Measurements from ENCODE around the gene OSBPL9.
"Not testable (repeated sequence)": the region's sequence is repeated elsewhere in the genome, so short reads cannot be mapped to it uniquely, and the experiment has no call there.

Gene OSBPL9

DNA sequence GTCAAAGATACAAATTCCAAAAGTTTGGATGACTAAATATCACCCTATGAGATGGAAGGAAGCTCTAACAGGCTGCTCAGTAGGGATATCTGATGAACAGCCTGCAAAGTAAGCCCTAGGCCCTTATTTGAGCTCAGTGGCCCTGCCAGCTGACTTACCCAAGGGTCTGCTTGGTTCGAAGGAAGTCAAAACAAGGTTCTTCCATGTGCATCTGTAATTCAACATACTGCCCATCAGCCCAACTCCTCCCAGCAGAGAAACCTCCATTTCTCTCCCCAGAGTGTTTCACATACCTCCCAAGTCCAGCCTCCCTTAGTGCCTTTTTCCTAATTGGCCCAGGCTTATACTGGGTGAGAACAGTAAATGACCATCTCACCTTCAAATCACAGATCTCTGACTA lies 175.0 kb downstream of the OSBPL9 start:
- Mint-ChIP-seq H3K4me3 (no peak overlapping the region), H3K36me3 (ENCODE audit: low read depth) (peaks cover 57% of the 10 kb centered on the region), H3K27ac (no peak overlapping the region), H3K27me3 (ENCODE audit: low read depth) (no peaks in the 10 kb centered on the region), H3K9me3 (no peaks in the 10 kb centered on the region), H3K4me1 (ENCODE audit: low read depth) (peaks cover 13% of the 10 kb centered on the region)

- Mint-ChIP-seq H3K4me3 (no peak overlapping the region), H3K9me3 (no peaks in the 10 kb centered on the region), H3K27me3 (ENCODE audit: low read depth) (no peaks in the 10 kb centered on the region), H3K4me1 (ENCODE audit: low read depth) (peaks cover 13% of the 10 kb centered on the region), H3K27ac (no peak overlapping the region), H3K36me3 (ENCODE audit: low read depth) (peaks cover 61% of the 10 kb centered on the region)
Observed at GRCh38 chr1:51792864-51793263, 176.0 kb downstream of the OSBPL9 start.

DNA sequence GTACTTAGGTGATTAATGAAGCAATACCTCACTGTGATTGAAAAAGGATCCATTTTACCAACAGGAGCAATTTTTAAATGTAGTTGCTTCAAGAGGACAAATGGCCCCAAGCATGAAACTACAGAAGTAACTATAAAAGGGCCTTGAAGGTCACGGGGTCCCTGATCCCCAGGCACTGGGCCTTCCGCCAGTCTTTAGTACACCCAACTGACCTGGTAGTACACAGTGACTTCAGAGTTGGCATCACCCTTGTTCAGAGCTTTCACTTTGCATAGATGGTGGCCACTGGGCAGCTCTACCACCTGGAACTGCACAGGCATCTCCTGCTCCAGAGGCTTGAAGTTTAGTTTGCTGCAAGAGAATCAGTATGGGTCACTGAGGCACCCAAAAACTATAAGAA lies 177.4 kb downstream of the OSBPL9 start:
- H3K9me3 Mint-ChIP-seq = no peaks in the 10 kb centered on the region
- H3K4me3 Mint-ChIP-seq = no peak overlapping the region
- H3K4me1 Mint-ChIP-seq (ENCODE audit: low read depth) = peaks cover 13% of the 10 kb centered on the region
- H3K27ac Mint-ChIP-seq = no peak overlapping the region
- H3K27me3 Mint-ChIP-seq (ENCODE audit: low read depth) = no peaks in the 10 kb centered on the region
- peaks cover 57% of the 10 kb centered on the region for H3K36me3 Mint-ChIP-seq (ENCODE audit: low read depth)

DNA sequence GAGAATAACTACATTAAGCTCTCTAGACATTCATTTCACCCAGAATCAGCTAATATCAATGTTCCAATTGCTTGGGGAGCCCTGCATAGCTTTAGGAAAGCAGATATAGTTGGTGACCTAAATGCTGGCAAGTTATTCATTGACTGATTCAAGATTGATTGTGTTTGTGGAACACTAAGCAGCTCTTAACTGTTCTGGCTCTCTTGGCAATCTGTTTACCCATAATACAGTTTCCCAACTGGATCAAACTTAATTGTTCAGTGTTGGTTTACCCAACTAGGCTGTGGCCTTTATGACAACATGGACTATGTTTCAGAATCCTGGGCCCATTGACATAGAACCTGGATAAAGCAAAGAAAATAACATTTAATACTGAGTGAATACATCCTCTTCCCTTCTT lies 178.0 kb downstream of the OSBPL9 start:
- Mint-ChIP-seq H3K27me3 (ENCODE audit: low read depth) (no peaks in the 10 kb centered on the region), H3K36me3 (ENCODE audit: low read depth) (peaks cover 53% of the 10 kb centered on the region), H3K9me3 (no peaks in the 10 kb centered on the region), H3K27ac (no peak overlapping the region), H3K4me1 (ENCODE audit: low read depth) (peaks cover 13% of the 10 kb centered on the region), H3K4me3 (no peak overlapping the region)

- H3K27me3 Mint-ChIP-seq (ENCODE audit: low read depth) = no peaks in the 10 kb centered on the region
- peaks cover 36% of the 10 kb centered on the region for H3K36me3 Mint-ChIP-seq (ENCODE audit: low read depth)
- no peaks in the 10 kb centered on the region for H3K9me3 Mint-ChIP-seq
- H3K4me3 Mint-ChIP-seq = no peak overlapping the region
- no peak overlapping the region for H3K27ac Mint-ChIP-seq
- no peaks in the 10 kb centered on the region for H3K4me1 Mint-ChIP-seq (ENCODE audit: low read depth)
Observed at GRCh38 chr1:51799372-51799771, 182.5 kb downstream of the OSBPL9 start.

DNA sequence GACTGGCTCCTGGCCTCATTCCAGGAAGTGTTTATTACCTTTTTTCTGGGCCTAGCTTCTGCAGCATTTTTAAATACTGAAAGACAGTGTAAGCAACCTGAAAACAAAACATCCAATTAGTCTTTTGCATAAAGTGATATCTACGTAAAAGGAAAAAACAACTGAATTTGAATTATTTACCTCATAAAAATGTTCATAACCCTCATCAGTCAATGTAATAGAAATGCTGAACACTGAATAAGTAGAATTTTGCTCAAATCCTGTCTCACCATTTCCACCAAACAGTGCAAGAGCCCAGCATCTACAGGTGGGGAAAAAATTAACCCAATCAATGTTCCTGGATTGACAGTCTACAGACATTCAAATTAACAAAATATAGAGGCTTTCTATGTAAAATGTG lies 197.6 kb downstream of the OSBPL9 start:
- H3K4me1 Mint-ChIP-seq (ENCODE audit: low read depth) = no peaks in the 10 kb centered on the region
- no peaks in the 10 kb centered on the region for H3K27me3 Mint-ChIP-seq (ENCODE audit: low read depth)
- H3K4me3 Mint-ChIP-seq = no peak overlapping the region
- H3K36me3 Mint-ChIP-seq (ENCODE audit: low read depth) = peaks cover 45% of the 10 kb centered on the region
- H3K9me3 Mint-ChIP-seq = no peaks in the 10 kb centered on the region
- H3K27ac Mint-ChIP-seq = no peak overlapping the region

GRCh38 chr1:51818487-51818886 lies 201.6 kb downstream of the OSBPL9 start:
- H3K4me3 Mint-ChIP-seq = no peak overlapping the region
- no peak overlapping the region for H3K27ac Mint-ChIP-seq
- H3K36me3 Mint-ChIP-seq (ENCODE audit: low read depth) = peaks cover 36% of the 10 kb centered on the region
- no peaks in the 10 kb centered on the region for H3K9me3 Mint-ChIP-seq
- no peaks in the 10 kb centered on the region for H3K27me3 Mint-ChIP-seq (ENCODE audit: low read depth)
- H3K4me1 Mint-ChIP-seq (ENCODE audit: low read depth) = peaks cover 2% of the 10 kb centered on the region

- peaks cover 31% of the 10 kb centered on the region for H3K36me3 Mint-ChIP-seq (ENCODE audit: low read depth)
- H3K27ac Mint-ChIP-seq; H3K4me3 Mint-ChIP-seq; H3K9me3 Mint-ChIP-seq; H3K4me1 Mint-ChIP-seq (ENCODE audit: low read depth); H3K27me3 Mint-ChIP-seq (ENCODE audit: low read depth): not testable (repeated sequence)
Observed at GRCh38 chr1:51819021-51819420, 202.1 kb downstream of the OSBPL9 start.

DNA sequence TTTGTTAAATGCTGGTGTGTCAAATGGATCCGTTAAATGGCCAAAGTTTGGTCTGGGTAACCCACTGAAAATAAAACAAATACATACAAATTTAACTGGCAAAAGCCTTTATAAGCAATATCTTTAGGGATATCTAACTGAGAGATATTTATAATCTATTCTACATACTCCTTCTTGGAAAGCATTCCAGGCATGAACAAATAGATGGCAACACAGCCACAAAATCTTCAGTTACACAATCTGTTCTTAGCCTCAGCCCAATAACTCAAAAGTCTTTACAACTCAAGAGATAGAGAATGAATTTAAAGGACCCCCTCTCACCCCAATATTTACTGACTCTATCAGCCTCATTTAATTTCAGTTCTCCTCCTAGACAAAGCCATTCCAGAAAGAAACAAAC lies 202.9 kb downstream of the OSBPL9 start:
- Mint-ChIP-seq H3K4me1 (ENCODE audit: low read depth) (peaks cover 2% of the 10 kb centered on the region), H3K27me3 (ENCODE audit: low read depth) (no peaks in the 10 kb centered on the region), H3K27ac (no peak overlapping the region), H3K36me3 (ENCODE audit: low read depth) (peaks cover 33% of the 10 kb centered on the region), H3K4me3 (no peak overlapping the region), H3K9me3 (no peaks in the 10 kb centered on the region)

DNA sequence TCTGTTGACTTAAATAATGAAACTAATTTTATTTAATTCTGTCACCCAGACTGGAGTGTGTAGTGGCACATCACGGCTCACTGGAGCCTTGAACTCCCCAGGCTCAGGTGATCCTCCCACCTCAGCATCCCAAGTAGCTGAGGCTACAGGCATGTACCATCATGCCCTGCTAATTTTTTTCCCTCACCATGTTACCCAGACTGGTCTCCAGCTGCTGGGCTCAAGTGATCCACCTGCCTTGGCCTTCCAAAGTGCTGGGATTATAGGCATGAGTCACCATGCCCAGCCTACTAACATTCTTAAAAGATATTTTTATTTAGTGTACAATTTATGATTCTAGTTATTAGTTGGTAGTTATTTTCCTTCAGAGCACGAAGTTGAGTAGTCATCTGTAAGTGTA lies 212.2 kb downstream of the OSBPL9 start:
- H3K4me3 Mint-ChIP-seq = no peak overlapping the region
- no peaks in the 10 kb centered on the region for H3K27me3 Mint-ChIP-seq (ENCODE audit: low read depth)
- no peak overlapping the region for H3K27ac Mint-ChIP-seq
- H3K9me3 Mint-ChIP-seq = no peaks in the 10 kb centered on the region
- H3K4me1 Mint-ChIP-seq (ENCODE audit: low read depth) = no peaks in the 10 kb centered on the region
- peaks cover 16% of the 10 kb centered on the region for H3K36me3 Mint-ChIP-seq (ENCODE audit: low read depth)

DNA sequence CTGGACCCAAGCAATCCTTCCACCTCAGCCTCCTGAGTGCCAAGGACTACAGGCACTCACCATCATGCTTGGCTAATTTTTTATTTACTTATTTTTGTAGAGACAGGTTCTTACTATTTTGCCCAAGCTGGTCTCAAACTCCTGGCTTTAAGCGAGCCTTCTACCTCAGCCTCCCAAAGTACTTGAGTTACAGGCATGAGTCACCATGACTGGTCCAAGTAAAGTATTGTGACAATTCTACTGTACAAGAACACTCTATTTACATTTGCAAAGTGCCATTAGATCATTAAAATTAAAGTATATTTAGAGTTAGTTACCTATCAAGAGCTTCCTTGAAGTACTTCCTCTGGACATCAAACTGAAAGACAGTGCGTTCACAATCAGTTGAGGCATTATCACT lies 216.8 kb downstream of the OSBPL9 start:
- no peaks in the 10 kb centered on the region for H3K27me3 Mint-ChIP-seq (ENCODE audit: low read depth)
- no peak overlapping the region for H3K4me3 Mint-ChIP-seq
- peaks cover 12% of the 10 kb centered on the region for H3K4me1 Mint-ChIP-seq (ENCODE audit: low read depth)
- no peak overlapping the region for H3K27ac Mint-ChIP-seq
- H3K36me3 Mint-ChIP-seq (ENCODE audit: low read depth) = peaks cover 30% of the 10 kb centered on the region
- H3K9me3 Mint-ChIP-seq = no peaks in the 10 kb centered on the region

DNA sequence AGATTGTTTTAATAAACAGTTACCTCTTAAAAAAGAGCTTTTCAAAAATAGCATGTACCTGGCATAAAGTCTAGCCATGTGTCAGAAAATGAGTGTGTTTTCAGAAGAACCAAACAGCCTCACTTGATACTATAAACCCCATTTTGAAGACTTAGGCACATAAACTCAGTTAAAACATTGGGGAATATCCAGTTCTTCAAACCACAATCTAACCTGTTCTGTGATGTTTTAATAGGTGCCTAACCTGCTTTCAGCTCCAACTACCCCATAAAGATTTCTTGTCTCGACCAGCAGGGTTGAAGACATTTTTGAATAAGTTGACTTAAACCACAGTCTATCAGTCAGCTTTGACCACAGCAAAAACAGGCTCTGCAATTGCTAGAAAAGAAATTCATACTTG lies 220.4 kb downstream of the OSBPL9 start:
- Mint-ChIP-seq H3K36me3 (ENCODE audit: low read depth) (peaks cover 38% of the 10 kb centered on the region), H3K9me3 (no peaks in the 10 kb centered on the region), H3K27me3 (ENCODE audit: low read depth) (no peaks in the 10 kb centered on the region), H3K4me3 (no peak overlapping the region), H3K4me1 (ENCODE audit: low read depth) (peaks cover 20% of the 10 kb centered on the region), H3K27ac (no peak overlapping the region)
